Measurements from ENCODE around the gene C8G.

- TF ChIP-seq CTCF (IDR thresholded peaks at IDR 0.05; ENCODE audit: borderline replicate concordance, extremely low read depth, low read length, poor library complexity, severe bottlenecking) (no peak), EZH2 (IDR thresholded peaks at IDR 0.05; ENCODE audit: borderline replicate concordance, low read depth, low read length, severe bottlenecking) (no peak)
Observed at GRCh38 chr9:136971746-136972145, 26.7 kb downstream of the C8G start.
